ENCODE results near the gene CTNNA3.
"Not testable (repeated sequence)": the region's sequence is repeated elsewhere in the genome, so short reads cannot be mapped to it uniquely, and the experiment has no call there.

Gene CTNNA3

GRCh38 chr10:67699613-67700270 lies 3.7 kb upstream of the CTNNA3 start:
- not testable (repeated sequence) for H3K4me3 ChIP-seq (ENCODE audit: low read length, poor library complexity, severe bottlenecking); H3K4me2 ChIP-seq (ENCODE audit: low read depth, low read length, poor library complexity, severe bottlenecking); H3K9ac ChIP-seq (ENCODE audit: low read depth, low read length, poor library complexity, severe bottlenecking); H3K9me3 ChIP-seq (ENCODE audit: insufficient read depth, low read depth, low read length); H3K4me1 ChIP-seq (ENCODE audit: insufficient read depth, low read length, poor library complexity, severe bottlenecking); H2AFZ ChIP-seq (ENCODE audit: low read length); H4K20me1 ChIP-seq (ENCODE audit: insufficient read depth, low read length, poor library complexity, severe bottlenecking); H3K79me2 ChIP-seq (ENCODE audit: insufficient read depth, low read length); H3K36me3 ChIP-seq (ENCODE audit: insufficient read depth, low read length); H3K9me2 ChIP-seq (replicated peaks; ENCODE audit: low read depth, low read length); H3K27me3 ChIP-seq (ENCODE audit: insufficient read depth, low read length, poor library complexity, severe bottlenecking); H3F3A ChIP-seq (ENCODE audit: low read depth)

- no peaks in the 10 kb centered on the region for H3K4me1 ChIP-seq (ENCODE audit: insufficient read depth, low read length, poor library complexity, severe bottlenecking)
- no peaks in the 10 kb centered on the region for H3K27me3 ChIP-seq (ENCODE audit: insufficient read depth, low read length, poor library complexity, severe bottlenecking)
Observed at GRCh38 chr10:67698164-67698563, 2.2 kb upstream of the CTNNA3 start.

DNA sequence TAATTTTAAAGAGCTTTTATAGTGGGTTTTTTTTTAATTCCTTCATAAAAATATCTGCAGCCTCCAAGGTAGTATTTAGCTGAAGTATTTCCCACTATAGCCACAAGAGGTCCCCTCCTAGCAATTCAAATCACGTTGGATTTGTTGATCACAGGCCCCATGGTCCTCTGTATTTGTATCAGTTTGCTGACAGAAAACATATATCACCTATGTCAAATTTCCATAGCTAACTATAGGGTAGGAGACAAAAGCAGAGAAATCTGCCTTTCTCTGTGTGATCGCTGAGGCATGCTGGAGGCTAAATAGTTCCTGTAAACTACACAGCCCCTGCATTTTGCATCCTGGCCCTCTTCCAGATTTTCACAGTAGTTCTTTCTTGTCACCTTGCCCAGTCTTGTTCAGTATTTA lies 1.7 kb upstream of the CTNNA3 start:
- H3K27me3 ChIP-seq (ENCODE audit: insufficient read depth, low read length, poor library complexity, severe bottlenecking), result no peaks in the 10 kb centered on the region
- no peaks in the 10 kb centered on the region for H3K36me3 ChIP-seq (ENCODE audit: insufficient read depth, low read length)
- no peak overlapping the region for H3K9ac ChIP-seq (ENCODE audit: low read depth, low read length, poor library complexity, severe bottlenecking)
- H3K4me2 ChIP-seq (ENCODE audit: low read depth, low read length, poor library complexity, severe bottlenecking), result no peak overlapping the region
- no peaks in the 10 kb centered on the region for H3K79me2 ChIP-seq (ENCODE audit: insufficient read depth, low read length)
- H3K9me2 ChIP-seq (replicated peaks; ENCODE audit: low read depth, low read length), result no peaks in the 10 kb centered on the region
- H3K4me3 ChIP-seq (ENCODE audit: low read length, poor library complexity, severe bottlenecking), result no peak overlapping the region
- no peak overlapping the region for H2AFZ ChIP-seq (ENCODE audit: low read length)
- H3F3A ChIP-seq (ENCODE audit: low read depth), result no peaks in the 10 kb centered on the region
- H3K4me1 ChIP-seq (ENCODE audit: insufficient read depth, low read length, poor library complexity, severe bottlenecking), result no peaks in the 10 kb centered on the region
- TF ChIP-seq, protein P1, sequence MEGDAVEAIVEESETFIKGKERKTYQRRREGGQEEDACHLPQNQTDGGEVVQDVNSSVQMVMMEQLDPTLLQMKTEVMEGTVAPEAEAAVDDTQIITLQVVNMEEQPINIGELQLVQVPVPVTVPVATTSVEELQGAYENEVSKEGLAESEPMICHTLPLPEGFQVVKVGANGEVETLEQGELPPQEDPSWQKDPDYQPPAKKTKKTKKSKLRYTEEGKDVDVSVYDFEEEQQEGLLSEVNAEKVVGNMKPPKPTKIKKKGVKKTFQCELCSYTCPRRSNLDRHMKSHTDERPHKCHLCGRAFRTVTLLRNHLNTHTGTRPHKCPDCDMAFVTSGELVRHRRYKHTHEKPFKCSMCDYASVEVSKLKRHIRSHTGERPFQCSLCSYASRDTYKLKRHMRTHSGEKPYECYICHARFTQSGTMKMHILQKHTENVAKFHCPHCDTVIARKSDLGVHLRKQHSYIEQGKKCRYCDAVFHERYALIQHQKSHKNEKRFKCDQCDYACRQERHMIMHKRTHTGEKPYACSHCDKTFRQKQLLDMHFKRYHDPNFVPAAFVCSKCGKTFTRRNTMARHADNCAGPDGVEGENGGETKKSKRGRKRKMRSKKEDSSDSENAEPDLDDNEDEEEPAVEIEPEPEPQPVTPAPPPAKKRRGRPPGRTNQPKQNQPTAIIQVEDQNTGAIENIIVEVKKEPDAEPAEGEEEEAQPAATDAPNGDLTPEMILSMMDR (conservative IDR thresholded peaks at IDR 0.05; ENCODE audit: low read length), result peak; percentile 75
- no peak for TF ChIP-seq EZH2phosphoT487 (IDR thresholded peaks at IDR 0.05; ENCODE audit: borderline replicate concordance)
- H3K9me3 ChIP-seq (ENCODE audit: insufficient read depth, low read depth, low read length), result no peaks in the 10 kb centered on the region
- H4K20me1 ChIP-seq (ENCODE audit: insufficient read depth, low read length, poor library complexity, severe bottlenecking), result no peaks in the 10 kb centered on the region

More at GRCh38 chr10:67698164-67698563, 2.2 kb upstream of the CTNNA3 start:
- H3F3A ChIP-seq (ENCODE audit: low read depth), result no peaks in the 10 kb centered on the region
- H2AFZ ChIP-seq (ENCODE audit: low read length), result no peak overlapping the region
- H3K9me3 ChIP-seq (ENCODE audit: insufficient read depth, low read depth, low read length), result no peaks in the 10 kb centered on the region
- H3K9me2 ChIP-seq (replicated peaks; ENCODE audit: low read depth, low read length), result no peaks in the 10 kb centered on the region
- H3K4me2 ChIP-seq (ENCODE audit: low read depth, low read length, poor library complexity, severe bottlenecking), result no peak overlapping the region
- no peaks in the 10 kb centered on the region for H3K36me3 ChIP-seq (ENCODE audit: insufficient read depth, low read length)
- no peak for TF ChIP-seq EZH2phosphoT487 (IDR thresholded peaks at IDR 0.05; ENCODE audit: borderline replicate concordance)
- TF ChIP-seq, protein P1 (conservative IDR thresholded peaks at IDR 0.05; ENCODE audit: low read length), result no peak
- H3K4me3 ChIP-seq (ENCODE audit: low read length, poor library complexity, severe bottlenecking), result no peak overlapping the region
- H4K20me1 ChIP-seq (ENCODE audit: insufficient read depth, low read length, poor library complexity, severe bottlenecking), result no peaks in the 10 kb centered on the region
- H3K9ac ChIP-seq (ENCODE audit: low read depth, low read length, poor library complexity, severe bottlenecking), result no peak overlapping the region
- H3K79me2 ChIP-seq (ENCODE audit: insufficient read depth, low read length), result no peaks in the 10 kb centered on the region

GRCh38 chr10:67696679-67697078 lies 684 bp upstream of the CTNNA3 start:
- H4K20me1 ChIP-seq (ENCODE audit: insufficient read depth, low read length, poor library complexity, severe bottlenecking), result no peaks in the 10 kb centered on the region
- no peaks in the 10 kb centered on the region for H3K9me3 ChIP-seq (ENCODE audit: insufficient read depth, low read depth, low read length)
- H3K4me2 ChIP-seq (ENCODE audit: low read depth, low read length, poor library complexity, severe bottlenecking), result no peak overlapping the region
- H3K4me3 ChIP-seq (ENCODE audit: low read length, poor library complexity, severe bottlenecking), result no peak overlapping the region
- TF ChIP-seq, protein P1 (conservative IDR thresholded peaks at IDR 0.05; ENCODE audit: low read length), result no peak
- no peak for TF ChIP-seq EZH2phosphoT487 (IDR thresholded peaks at IDR 0.05; ENCODE audit: borderline replicate concordance)
- H3F3A ChIP-seq (ENCODE audit: low read depth), result no peaks in the 10 kb centered on the region
- no peak overlapping the region for H3K9ac ChIP-seq (ENCODE audit: low read depth, low read length, poor library complexity, severe bottlenecking)
- H3K27me3 ChIP-seq (ENCODE audit: insufficient read depth, low read length, poor library complexity, severe bottlenecking), result no peaks in the 10 kb centered on the region
- H3K36me3 ChIP-seq (ENCODE audit: insufficient read depth, low read length), result no peaks in the 10 kb centered on the region
- no peaks in the 10 kb centered on the region for H3K9me2 ChIP-seq (replicated peaks; ENCODE audit: low read depth, low read length)
- H3K4me1 ChIP-seq (ENCODE audit: insufficient read depth, low read length, poor library complexity, severe bottlenecking), result no peaks in the 10 kb centered on the region
- H3K79me2 ChIP-seq (ENCODE audit: insufficient read depth, low read length), result no peaks in the 10 kb centered on the region
- no peak overlapping the region for H2AFZ ChIP-seq (ENCODE audit: low read length)
